GM19023 (cell line): ENCODE results near the gene MLIP.
A peak's percentile ranks its signal among the peaks of the same experiment; 100 is the strongest.

ENCODE experiments used
- ATAC-seq: cut with Tn5 transposase; IDR thresholded peaks from one replicate; pipeline ENCODE4 v1.9.1; 2021; ENCODE audit warnings: mild to moderate bottlenecking, moderate library complexity; ENCODE audit not compliant: unreplicated experiment

Gene MLIP

DNA sequence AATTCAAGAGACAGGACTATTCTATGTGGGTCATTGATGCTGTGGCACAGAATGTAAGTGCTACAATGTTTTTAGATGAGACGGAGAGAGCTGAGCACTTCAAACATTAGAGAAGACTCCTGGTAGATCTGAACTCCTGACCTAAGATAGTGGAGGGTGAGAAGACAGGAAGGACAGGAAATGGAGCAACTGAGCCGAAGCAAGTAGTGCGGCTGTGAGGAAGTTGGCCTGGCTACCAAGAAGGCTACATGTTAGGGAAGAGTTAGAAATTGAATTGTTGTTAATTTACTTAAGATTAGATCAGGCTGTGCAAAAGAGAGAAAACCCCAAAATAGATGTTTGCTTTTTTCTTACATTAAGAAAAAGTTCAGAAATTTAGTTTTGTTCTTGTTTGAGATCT, 14.4 kb upstream of the MLIP start:
- ATAC-seq = no peak

- ATAC-seq = no peak
Measured at GRCh38 chr6:54097753-54098152, 13.5 kb upstream of the MLIP start.

DNA sequence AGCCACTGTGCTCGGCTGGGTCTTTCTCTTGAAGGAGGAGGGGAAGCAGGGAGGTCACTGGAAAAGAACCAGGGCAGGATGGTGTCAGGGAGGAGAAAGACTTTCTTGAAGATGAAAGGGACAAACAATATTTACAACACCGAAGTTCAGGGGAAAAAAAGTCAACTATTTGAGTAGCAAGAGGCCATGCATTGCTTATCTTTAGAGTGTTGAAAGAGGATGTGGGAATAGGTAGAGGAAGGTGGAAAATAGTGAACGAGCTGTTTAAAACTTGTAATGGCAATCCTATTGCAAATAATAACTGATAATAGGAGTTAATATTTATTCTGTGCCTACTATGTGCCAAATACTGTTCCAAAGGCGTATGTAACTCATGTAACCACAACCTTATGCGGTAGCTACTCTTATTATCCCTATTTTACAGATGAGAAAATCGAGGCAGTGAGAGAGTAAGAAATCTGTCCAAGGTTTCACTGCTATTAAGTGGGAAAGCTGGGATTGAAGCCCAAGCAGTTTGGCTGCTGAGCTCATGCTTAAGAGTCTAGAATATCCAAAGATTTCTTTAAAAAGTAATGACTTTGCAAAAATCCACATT, 12.7 kb upstream of the MLIP start:
- ATAC-seq = no peak

DNA sequence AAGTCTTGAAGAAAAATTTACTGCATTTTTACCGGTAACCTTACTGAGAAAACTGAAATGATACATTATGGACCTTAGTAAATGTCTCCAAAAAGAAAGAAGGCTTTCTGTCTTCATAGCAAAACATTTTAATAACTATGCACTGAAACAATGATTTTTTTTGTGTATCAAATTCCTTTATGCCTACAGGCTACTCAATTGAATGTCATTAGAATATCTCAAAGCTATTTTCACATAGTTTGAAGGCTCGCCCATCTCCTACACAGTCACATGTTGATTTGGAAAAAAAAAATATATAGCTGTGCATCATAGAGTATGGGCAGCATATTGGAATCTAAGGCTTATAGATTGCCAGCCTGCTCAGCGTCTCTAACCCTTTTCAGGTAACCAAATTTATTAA, 12.0 kb upstream of the MLIP start:
- no peak for ATAC-seq

DNA sequence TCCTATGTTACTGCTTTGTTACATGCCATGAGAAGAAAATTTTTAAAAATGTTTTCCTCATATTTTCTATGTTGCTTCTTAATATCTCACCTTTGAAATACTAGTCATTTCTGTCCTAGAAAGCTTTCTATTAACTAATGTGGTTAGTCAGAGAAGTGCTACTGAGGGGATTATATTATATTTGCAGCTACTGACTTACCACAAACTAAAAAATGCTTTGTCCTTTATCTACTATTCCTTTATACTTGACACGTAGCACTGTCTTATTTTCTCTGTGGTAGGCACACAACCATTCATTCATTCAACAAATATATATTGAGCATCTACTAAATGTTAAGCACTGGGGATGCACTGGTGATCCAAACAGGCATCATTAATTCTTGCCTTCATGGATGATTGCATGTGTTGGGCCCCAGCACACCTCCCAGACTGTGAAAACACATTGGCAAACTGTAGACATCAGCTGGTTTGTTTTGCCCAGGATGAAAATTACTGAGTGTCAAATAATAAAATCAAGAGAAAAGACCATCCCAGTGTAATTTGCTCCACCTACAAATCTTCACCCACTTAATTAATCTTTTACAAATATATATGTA, 10.7 kb upstream of the MLIP start:
- ATAC-seq = peak; percentile 61

- no peak for ATAC-seq
Measured at GRCh38 chr6:54102238-54102637, 9.0 kb upstream of the MLIP start.

DNA sequence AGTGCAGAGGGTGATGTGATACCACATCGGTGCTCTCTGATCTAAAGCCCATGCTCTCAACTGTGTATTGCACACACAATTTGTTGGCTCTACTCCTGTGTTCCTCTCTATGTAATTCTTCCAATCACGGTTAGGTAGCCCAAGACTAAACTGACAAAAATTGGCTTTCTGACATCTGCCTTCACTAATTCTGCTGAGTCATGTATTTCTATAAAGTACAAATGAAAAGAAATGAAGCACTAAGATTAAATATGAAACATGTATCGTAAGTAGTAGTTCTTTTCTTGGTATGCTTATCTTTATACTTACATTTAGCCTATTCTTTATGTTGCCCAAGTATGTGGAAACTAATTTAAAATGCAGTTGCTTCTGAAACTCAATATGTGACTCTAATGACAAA, 7.7 kb upstream of the MLIP start:
- ATAC-seq = no peak

DNA sequence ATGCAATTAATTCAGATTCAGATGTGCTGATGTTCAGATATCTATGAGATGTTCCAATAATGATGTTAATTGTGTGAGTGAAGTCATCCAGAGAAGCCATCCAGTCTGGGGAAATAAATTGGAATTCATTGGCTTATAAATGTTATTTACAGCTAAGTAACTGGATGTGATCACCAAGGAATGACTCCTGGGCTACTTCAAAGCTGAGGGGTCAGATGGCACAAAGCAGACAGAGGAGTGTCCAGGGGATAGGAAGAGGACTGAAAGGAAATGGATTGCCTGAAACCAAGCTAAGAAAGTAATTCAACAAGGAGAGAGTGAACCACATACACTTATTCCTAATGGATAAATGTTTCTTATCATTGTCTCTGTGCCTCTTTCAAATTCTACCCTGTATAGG, 4.5 kb upstream of the MLIP start:
- ATAC-seq = no peak

DNA sequence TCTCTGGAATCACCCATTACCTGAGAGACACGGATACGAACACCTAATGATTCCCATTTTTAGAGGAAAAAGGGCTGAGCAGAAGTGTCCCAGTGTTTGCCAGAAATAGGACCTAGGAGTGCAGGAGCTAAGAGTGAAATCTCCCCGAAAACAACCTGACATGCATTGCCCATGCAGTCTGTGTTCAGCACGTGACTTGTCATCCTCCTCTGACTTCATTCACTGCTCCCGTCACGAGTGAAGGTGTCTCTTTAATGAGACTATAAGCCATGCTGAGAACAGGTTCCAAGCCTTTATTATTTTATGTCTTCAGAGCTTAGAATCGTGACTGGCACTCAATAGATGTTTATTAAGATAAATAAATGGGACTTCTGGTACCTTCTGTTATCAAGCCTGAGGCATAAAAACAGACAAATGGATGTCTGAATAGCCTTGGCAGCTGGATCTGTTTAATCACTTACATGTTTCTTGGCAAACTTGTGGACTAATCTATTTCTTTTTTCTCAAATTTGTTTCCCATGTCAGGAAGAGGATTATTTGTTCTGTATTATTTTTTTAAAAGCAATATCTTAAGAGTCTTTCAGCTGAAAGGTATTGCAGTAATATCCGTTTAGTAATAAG, 3.7 kb upstream of the MLIP start:
- no peak for ATAC-seq

- no peak for ATAC-seq
Measured at GRCh38 chr6:54108271-54108670, 3.0 kb upstream of the MLIP start.

GRCh38 chr6:54109586-54109985, 1.7 kb upstream of the MLIP start:
- no peak for ATAC-seq

GRCh38 chr6:54112151-54112650, 958 bp downstream of the MLIP start:
- no peak for ATAC-seq

GRCh38 chr6:54114991-54115390, 3.7 kb downstream of the MLIP start:
- no peak for ATAC-seq

GRCh38 chr6:54115966-54116365, 4.7 kb downstream of the MLIP start:
- ATAC-seq = no peak

- ATAC-seq = no peak
Measured at GRCh38 chr6:54118117-54118516, 6.9 kb downstream of the MLIP start.

DNA sequence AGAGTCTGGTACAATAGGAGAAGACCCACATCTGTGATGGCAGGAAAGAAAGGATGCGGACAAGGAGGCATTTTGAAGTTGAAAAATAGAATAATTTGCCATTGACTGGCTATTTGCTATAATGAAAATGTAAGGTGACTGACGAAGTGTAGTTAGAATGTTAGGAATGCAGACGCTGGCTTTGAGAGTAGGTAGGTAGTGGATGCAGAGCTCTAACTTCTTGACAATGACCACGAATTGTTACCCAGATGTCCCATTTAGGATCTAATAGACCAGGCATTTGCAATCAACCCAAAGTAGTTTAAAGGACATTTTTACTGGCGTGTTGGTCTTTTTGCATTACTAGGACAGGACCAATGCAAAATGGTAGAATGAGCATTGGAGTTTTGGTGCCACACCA, 14.2 kb downstream of the MLIP start:
- no peak for ATAC-seq

GRCh38 chr6:54130179-54130578, 18.9 kb downstream of the MLIP start:
- ATAC-seq = no peak

DNA sequence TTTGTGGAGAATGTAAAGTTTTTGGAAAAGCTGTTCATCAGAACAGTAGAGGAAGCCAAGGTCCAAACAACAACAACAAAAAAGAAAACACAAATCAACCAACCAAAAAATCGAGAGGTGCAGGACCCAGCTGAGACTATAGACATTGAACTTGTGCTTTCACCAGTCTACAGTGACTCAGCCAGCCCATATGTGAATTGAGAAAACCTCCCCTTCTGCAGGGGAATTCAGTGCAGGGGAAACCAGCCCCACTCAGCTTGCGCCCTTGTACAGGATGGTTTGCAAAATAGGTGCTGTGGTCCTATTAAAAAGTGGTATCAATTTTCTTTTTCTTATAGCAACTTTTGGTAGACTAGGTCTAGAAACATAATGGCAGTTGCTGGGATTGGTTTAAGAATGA, 21.3 kb downstream of the MLIP start:
- ATAC-seq = no peak

- ATAC-seq = no peak
Measured at GRCh38 chr6:54133186-54133585, 21.9 kb downstream of the MLIP start.

DNA sequence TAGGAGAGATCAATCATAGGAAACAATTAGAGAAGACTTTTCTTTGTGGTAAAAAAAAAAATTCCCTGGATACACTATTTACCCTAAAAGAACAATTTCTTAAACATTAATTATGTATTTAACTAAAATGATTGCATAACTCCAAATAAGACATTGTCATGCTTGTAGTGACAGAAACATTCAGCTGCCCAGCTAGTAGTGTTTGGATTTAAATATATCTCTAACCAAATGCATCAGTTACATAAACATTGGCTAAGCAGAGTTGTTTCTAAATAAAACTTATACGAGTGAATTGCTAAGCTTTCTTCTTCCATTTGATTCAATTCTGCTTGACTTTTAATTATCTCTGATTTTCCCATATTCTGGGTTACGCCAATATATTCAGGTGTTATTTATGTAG, 23.7 kb downstream of the MLIP start:
- ATAC-seq = no peak

GRCh38 chr6:54135665-54136369, 24.6 kb downstream of the MLIP start:
- ATAC-seq = no peak

DNA sequence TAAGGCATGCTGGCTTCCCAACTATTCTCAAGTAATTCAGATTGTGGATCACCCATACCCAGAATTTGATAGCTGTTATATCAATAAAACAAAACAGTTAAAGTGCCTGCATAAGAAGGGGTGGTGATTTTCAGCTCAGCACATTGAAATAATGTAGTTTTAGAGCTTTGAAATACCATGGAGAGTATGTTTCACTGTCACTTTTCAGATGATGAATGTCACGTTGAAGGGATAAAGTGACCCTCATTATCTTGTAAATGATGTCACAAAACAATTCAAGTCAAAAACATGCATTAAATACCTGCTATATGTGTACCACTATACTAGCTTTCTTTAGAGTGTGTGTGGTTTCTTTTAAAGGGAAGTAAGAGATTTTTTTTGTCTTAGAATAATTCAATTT, 27.6 kb downstream of the MLIP start:
- ATAC-seq = no peak
